HK-2 (cell line): ENCODE results near the gene LAP3.
A peak's percentile ranks its signal among the peaks of the same experiment; 100 is the strongest.
"Not testable (repeated sequence)": the region's sequence is repeated elsewhere in the genome, so short reads cannot be mapped to it uniquely, and the experiment has no call there.

Experiments used
- DNase-seq: peaks from one replicate; pipeline ENCODE4 v3.0.0-alpha.2; 2018; ENCODE audit not compliant: unreplicated experiment

Gene LAP3

DNA sequence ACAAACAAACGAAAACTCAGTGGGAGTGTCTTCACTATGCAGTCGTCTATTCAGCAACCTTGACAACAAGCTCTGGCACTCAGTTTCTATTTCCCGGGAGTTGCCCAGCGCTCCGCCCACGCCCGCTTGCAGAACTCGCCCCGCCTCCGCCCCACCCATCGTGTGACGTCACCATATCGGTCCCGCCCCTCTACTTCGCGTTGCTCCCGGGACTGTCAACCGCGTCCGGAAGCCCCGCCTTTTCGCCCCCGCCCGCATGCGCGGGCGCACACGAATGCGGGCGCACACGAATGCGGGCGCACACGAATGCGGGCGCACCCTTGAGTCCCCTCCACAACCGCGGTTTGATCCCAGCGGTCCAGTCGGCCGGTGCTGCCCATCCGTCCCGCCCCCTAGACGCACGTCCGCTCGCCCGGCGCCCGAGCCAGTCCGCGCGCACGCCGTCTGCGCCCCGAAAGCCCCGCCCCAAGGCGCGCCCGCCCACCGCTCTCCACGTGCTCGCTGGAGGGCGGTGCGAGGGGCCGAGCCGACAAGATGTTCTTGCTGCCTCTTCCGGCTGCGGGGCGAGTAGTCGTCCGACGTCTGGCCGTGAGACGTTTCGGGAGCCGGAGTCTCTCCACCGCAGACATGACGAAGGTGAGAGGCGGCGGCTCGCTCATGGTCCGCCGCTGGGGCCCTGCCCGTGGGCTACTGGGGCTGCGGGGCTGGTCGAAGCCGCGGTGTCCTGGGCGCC is at the start of gene LAP3:
Gene LAP3 (plus strand): TSS at position 267 of the 733 bp plus-strand sequence. CDS start 268 bp downstream, at position 535.
- peak; percentile 98 for DNase-seq

DNA sequence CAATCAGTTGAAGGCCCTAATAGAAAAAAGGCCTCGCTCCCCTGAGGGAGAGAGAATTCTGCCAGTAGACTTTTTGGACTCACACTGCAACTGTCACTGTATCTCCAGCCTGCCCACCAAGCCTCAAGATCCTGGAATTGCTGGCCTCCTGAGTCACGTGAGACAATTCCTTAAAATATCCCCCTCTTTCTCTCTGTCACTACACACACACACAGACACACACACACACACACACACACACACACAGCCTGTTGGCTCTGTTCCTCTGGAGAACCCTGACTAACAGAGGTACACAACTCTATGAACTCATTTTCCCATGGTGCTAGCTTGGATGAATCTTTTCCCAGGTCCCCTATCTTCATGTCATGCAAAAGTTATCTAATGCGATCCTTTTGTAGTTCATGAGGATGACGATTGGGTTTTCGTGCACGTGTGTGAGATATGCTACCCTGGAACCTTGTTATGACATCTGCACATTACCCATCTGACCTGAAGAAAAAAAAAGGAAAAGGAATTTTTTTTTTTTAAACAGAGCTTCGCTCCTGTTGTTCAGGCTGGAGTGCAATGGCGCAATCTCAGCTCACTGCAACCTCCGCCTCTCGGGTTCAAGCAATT is 48.3 kb upstream of the LAP3 start:
- no peak for DNase-seq

DNA sequence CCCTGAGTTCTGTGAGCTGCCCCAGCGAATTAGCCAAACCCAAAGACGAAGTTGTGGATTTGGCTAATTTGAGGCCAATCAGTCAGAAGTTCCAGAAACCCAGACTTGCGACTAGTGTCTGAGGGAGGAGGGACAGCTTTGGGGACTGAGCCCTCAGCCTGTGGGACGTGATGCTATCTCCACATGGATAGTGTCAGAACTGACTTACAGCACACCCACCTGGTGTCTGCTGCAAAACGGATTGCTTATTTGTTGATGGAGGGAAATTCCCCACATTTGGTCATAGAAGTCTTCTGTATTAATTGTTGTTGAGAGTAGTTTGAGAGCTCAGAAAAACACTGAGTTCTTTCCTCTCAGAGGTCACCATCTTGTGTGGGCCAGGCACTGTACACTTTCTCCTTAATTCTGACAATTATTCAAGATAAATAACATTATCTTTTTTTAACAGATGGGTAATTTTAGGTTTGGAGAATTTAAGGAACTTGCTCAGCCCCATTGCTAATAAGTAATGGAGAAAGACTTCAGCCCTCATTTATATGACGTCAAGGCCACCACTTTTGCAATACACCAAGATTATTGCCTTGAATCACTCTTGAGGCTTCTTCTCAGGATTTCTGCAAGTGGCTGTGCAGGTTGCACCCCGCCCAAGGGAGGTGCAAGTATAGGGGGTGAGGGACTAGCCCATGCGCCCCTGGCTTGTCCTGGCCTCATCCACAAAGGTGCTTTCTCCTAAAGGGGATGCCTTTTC is 45.3 kb upstream of the LAP3 start:
- no peak for DNase-seq

DNA sequence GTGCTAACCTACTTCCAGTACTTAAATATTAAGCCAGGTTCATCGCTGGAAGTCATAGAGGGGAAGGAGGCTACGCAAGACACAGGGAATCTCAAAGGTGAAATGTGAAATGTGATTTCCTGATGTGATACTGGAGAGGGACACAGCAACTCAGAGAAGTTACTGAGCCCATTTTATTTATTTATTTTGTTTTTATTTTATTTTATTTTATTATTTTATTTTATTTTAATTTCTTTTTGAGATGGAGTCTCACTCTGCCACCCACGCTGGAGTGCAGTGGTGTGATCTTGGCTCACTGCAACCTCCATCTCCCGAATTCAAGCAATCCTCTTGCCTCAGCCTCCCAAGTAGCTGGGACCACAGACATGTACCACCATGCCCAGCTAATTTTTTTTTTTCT is 42.3 kb upstream of the LAP3 start:
- no peak for DNase-seq

DNA sequence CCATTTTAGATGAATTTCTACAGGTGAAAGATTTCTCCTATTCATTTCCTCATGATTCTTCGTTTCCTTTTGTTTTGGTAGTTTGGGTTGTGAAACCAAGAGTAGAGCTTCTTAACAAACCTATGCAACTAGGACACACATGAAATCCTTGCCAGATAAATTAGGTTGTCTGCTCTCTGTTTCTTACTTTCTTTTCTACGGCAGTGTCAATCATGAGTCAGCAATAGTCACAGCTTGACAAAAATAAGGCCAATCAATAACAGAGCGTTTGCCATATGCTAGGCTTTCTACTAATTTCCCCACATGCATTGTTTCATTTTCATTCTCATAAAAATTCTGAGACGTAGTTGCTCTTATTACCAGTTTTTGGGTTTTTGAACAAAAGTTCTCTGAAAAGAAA is 41.8 kb upstream of the LAP3 start:
- no peak for DNase-seq

DNA sequence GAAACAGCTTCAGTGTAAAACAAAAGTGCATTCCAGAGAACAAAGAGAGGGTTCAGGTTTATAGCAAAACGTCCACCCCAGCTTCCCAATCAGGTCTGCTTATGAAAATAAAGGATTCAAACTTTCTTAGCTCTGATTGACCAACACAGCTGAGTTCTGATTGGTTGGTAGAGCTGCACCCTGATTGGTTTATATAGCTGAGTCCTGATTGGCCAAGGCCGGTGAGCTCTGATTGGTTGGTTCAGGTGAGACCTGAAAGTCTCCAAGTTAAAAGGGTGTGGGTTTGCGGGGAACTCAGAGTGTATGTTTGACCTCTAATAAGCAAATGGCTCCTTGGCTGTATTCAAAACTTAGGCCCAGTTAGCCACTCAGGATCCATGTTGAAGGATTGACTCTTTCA is 41.1 kb upstream of the LAP3 start:
- no peak for DNase-seq

DNA sequence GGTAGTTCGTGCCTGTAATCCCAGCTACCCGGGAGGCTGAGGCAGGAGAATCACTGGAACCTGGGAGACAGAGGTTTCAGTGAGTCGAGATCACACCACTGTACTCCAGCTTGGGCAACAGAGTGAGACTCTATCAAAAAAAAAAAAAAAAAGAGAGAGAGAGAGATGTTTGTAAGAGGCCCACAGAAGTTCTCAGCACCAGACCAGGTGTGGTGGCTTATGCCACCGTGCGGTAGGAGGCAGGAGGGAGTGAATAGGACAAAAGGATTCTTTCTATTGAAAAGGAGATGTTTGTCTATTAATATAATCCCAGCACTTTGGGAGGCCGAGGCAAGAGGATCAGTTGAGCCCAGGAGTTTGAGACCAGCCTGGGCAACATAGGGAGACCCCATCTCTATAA is 39.9 kb upstream of the LAP3 start:
- not testable (repeated sequence) for DNase-seq

DNA sequence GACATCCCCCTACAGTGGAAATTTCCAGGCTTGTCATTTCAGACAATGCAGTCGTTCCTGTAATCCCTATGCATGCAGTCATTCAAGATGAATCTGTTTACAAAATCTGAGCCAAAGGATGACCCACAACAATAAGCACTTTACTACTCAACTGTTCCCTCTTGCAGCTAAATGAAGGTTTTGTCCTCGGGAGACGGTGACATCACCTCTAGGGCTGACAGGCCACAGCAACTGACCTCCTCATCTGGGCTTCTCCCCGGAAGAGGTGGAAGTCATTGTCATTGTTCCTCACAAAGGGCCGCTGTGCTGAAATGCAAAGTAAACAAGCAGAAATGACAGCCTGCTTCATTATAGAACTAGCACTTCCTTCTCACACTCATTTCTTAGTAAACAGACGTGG is 32.8 kb upstream of the LAP3 start:
- no peak for DNase-seq

DNA sequence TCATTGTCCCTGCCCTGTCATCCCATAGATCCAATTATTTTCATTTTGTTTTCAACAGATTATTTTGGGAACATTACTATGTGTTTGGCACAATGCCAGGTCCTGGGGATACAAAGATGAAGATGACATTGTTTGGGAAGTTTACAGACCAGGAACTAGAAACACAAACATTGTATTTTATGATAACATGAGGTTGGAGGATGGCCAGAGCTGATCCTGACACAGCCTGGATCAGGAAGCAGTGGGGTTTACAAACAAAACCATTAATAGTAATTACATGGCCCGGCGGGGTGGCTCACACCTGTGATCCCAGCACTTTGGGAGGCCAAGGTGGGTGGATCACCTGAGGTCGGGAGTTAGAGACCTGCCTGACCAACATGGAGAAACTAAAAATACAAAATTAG is 32.2 kb upstream of the LAP3 start:
- no peak for DNase-seq

DNA sequence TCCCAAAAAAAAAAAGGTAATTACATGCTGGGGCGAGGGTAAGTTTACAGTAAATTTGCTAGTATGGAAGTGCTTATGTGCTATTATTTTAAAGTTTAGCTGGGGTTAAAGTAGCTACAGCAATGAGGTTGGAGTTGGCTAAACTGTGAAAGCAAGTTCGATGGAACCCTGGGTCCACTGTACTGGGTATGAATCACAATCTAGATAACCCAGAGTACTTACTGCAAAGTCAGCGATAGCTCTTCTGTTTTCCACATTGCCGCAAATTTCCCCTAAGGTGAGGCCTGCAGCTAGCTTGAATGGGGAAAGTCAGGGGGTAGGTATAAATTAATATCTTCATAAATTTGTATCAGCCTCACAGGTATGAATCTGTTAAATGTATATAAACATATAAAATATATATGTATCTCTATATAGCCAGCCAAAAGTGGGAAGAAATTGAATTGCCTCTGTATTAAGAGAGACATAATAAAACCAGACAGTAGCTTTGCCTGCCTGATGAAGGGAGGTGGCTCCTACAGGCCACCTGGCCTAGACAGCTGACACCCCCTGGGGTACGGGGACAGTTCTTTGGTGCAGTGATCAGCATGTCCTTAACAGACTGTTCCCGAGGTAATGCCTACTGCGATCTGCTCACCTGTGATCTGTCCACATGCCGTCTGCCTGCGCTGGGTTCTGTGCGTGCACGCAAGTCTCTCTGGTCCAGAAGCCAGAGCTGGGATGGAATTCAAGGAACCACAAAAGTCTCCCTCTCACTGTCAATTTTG is 31.4 kb upstream of the LAP3 start:
- DNase-seq, result no peak

DNA sequence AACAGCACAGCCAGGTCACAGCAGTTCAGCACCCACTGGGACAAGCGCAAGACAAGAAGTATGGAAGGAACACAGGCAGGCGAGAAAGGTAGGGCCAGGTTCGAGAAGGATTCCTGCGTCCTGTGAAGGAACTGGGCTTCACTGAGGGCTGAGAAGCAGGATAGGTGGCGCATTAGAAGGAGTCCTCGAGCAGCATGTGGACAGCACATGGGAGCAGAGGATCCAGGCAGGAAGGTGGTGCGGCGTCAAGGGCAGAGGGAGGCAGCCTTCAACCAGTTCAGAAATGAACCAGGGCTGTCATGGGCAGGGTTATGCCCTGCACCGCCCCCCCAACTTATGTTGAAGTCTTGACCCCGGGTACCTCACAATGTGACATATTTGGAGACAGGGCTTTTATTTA is 30.8 kb upstream of the LAP3 start:
- no peak for DNase-seq

DNA sequence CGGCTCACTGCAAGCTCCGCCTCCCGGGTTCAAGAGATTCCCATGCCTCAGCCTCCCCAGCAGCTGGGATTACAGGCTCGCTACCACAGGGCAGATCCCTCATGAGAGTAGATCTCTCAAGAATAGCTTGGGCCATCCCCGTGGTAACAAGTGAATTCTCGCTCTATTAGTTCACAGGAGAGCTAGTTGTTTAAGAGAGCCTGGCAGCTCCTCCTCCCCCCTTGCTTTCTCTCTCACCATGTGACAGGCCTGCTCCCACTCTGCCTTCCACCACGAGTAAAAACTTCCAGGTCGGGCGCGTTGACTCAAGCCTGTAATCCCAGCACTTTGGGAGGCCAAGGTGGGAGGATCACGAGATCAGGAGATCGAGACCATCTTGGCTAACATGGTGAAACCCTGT is 30.3 kb upstream of the LAP3 start:
- no peak for DNase-seq

DNA sequence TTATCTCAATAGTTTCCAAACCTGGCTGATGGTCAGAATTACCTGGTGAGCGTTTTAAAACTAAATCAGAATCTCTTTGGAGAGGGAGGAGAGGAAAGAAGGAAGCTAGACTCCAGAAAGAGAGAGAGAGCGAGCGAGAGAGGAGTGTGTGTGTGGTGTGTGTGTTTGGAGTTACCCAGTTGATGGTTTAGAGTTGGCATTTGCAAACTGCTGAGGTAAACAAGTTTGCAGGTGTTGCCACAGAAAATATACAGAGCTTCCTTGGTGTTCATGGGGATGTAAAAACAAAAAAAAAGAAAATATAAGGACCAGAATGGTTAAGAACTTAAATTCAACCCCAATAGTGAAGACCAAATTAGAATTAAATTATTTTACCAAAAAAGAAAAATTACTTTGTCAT is 26.4 kb upstream of the LAP3 start:
- DNase-seq, result no peak

DNA sequence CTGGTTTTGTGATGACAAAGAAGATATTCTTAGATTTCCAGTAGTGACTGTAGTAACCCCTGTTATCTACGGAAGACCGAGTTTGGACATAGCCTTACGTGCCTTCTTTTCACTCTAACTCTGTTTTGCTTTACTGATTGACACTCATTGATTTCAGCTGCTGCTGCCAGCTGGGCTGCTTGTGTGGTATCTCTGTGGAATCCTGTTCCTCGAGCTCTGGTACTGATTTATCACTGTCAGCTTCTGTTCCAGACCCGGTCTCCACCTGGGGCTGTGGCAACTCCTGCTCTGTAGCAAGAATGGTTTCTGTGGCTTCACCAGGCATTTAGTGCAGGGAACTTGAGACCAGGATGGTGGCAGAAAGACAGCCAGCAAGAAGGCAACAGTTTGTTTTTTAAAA is 24.6 kb upstream of the LAP3 start:
- DNase-seq, result no peak

DNA sequence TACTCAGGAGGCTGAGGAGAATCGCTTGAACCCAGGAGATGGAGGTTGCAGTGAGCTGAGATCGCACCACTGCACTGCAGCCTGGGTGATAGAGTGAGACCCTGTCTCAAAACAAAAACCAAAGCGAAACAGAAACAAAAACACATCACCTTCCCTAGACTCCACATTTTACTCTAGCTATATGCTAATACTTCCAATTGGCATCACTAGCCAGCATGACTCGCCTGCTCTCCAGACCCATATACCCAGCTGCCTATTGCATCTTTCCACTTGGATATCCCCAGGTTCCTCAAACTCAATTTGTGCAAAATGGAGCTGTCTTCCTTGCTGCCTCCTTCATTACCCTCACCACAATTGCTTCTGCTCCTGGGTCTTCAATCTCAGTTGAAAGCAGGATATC is 22.4 kb upstream of the LAP3 start:
- no peak for DNase-seq

DNA sequence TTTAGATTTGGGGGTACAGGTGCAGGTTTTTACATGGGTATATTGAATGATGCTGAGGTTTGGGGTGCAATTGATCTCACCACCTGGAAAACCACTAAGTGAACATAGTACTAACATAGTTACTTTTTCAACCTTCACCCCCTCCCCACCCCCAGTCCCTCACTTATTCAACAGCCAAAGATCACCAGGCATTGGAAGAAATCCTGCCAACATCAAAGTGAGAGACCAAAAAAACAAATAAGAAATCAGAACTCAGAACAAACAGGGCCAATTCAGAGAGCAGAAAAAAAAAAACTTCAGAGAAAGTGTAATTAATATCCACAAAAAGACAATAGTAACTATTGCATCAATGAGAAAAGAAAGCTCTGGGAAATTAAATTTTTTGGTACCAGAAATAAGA is 20.5 kb upstream of the LAP3 start:
- no peak for DNase-seq

DNA sequence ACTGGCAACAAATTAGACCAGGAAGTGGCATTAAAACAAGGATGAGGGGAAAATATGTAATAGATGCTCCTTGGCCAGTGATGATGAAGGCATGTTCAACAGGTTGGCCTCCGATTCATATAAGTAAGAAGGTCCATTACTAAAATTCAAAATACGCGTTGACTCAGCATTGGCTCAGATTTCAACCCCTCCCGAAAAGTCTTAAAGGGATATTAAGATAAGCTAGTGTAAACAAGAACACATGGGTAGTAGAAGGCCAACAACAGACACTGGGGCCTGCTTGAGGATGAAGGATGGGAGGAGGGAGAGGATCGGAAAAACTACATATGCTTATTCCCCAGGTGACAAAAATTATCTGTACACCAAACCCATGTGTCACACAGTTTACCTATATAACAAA is 19.1 kb upstream of the LAP3 start:
- DNase-seq, result no peak

DNA sequence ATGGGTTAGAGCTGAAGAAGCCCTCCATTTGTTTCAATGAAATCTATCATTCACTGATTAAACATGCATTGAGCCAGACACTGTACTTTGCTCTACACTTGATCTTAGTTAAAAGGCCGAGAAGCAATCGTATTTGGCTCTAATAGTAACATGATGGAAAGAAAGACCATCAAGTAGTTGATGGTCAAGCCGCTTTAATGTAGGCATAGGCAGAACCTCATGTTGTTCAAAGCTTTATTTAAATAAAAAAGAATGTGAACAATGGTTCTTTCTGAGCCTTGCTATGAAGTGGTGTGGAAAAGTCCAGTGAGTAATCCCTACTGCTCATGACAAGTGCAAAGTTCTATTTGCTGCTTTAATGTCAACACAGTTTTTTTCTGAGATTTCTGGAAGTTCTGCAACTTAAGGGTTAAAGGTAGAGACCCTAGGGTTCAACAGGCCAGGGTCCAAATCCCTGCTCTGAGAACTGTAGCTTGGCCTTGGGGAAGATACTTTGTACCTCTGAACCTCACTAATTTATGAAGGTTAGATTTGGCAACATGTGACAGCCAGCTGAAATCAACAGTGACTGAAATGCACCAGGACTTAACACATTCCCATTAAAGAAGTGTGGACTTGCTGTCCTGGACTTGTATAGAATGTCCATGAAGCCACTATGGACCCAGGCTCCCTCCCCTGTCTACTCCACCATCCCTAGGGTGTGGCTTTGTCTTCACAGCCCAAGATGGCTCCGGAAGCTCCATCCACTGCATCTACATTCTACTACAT is 17.9 kb upstream of the LAP3 start:
- DNase-seq, result no peak

DNA sequence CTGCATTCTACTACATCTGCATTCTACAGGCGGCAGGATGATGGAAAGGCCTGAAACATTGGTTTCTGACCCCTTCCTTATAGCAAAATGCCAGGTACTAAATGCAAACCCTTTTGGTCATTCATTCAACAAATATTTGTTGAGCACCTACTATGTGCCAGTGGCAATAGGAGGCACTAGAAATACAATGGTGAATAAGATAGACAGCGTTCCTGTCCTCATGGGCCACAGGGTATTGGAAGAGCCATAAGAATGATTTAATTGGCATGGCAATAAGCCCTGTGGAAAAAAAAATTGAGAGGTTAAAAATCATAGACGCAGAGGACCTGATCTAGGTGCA is 17.3 kb upstream of the LAP3 start:
- DNase-seq, result no peak

DNA sequence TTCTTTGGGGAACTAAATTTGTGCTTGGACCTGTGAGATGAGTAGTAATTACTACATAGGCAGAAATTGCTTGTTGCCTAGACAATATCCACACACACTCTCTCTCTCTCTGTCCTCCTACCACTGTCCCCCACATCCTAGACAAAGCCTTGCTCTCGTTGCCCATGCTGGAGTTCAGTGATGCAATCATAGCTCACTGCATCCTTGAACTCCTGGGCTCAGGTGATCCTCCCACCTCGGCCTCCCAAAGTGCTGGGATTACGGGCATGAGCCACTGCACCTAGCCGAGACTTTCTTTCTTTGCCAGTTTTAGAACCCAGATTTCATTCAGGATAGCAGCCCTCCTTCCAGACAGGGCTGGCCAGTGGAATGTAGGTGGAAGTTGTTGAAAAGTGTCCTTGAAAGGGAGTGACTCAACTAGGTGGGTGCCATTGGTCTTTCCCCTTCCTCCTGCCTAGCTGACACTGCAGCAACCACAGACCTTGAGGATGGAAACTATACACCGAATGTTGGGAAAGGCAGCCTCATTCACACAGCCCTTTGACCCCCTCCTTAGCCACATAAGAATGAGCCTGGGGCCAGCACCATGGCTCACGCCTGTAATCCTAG is 16.8 kb upstream of the LAP3 start:
- DNase-seq, result no peak

DNA sequence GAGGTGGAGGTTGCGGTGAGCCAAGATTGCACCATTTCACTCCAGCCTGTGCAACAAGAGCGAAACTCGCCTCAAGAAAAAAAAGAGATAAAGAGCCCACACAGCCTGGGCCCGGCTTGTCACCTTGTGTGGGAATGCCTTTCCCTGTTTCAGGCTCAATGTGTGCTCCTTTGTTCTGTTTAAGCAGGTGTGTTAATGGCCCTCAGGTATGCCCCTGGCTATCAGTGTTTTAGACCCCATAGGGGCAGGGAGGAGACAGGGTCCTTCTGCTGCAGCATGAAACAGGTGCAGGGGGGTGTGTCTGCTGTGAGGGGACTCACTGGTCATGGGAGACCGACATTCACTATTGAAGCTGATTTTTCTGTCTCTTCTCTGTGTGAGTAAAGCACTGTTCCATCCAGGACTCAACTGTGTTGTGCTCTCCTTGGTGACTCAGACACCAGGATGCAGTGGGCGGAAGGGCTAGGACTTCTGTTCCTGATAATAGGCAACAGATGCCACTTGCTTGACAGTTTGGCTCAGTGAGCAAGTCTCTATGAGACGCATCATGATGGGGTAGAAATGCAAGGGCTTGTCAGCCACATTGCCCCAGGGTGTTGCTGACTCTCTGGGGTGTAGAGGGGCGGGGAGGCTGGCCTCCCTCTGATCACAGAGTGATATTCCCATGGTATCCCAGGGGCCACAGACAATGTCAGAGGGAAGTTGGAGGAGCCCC is 15.6 kb upstream of the LAP3 start:
- no peak for DNase-seq
